Epithelial cell of esophagus (primary cell): Measurements from ENCODE around the gene TLR2.

Source experiments
- DNase-seq: peaks from one replicate; pipeline ENCODE4 v3.0.0; 2010; ENCODE audit warnings: low read depth
- H3K4me3 ChIP-seq: 2 replicates; pipeline ENCODE4 v1.5.1; 2011; ENCODE audit warnings: mild to moderate bottlenecking, low read length, control low read depth
- TF ChIP-seq, protein P1 (sequence below): IDR thresholded peaks from 2 replicates; pipeline ENCODE4 v1.5.1; 2011; ENCODE audit warnings: low read depth, mild to moderate bottlenecking, low read length, control low read depth, inconsistent platforms; ENCODE audit not compliant: insufficient read depth; ENCODE audit errors: missing control alignments

Gene TLR2, protein sequence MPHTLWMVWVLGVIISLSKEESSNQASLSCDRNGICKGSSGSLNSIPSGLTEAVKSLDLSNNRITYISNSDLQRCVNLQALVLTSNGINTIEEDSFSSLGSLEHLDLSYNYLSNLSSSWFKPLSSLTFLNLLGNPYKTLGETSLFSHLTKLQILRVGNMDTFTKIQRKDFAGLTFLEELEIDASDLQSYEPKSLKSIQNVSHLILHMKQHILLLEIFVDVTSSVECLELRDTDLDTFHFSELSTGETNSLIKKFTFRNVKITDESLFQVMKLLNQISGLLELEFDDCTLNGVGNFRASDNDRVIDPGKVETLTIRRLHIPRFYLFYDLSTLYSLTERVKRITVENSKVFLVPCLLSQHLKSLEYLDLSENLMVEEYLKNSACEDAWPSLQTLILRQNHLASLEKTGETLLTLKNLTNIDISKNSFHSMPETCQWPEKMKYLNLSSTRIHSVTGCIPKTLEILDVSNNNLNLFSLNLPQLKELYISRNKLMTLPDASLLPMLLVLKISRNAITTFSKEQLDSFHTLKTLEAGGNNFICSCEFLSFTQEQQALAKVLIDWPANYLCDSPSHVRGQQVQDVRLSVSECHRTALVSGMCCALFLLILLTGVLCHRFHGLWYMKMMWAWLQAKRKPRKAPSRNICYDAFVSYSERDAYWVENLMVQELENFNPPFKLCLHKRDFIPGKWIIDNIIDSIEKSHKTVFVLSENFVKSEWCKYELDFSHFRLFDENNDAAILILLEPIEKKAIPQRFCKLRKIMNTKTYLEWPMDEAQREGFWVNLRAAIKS

DNA sequence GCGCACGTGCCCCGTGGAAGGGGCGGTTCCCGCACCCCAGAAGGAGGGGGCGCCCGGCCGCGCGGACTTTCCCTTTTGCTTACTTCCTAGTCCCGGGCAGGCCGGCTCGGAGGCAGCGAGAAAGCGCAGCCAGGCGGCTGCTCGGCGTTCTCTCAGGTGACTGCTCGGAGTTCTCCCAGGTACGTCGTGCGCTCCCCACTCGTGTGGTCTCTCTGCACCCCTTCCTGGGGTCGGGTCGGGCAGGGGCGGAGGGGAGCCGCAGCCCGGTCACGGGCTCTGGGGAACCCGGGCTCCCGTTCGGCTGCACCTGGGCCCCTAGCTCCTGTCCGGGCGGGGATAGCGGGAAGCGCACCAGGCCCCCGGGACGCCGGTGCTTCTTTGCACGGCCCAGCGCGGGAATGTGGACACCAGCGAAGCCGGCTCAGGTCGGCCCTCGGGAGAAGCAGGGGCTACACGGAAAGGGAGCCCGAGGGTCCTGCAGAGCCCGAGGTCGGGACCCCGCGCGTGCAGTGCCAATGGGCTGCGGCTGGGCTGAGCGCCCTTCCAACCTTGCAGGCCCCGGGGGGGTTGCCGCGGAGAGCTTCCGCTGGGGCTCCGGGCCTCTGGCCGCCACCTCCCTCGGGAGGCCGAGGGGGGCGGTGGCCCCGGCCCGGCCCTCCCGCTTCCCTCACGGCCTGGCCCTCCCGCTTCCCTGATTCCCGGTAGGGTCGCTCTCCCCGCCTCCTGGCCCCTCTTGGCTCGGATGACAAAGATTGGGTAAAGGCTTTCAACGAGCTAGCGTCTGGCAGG lies at the start of gene TLR2:
Gene TLR2 (plus strand): TSS at position 99 of the 789 bp plus-strand sequence. CDS start 18,628 bp downstream, outside the sequence.
- peak within 1 kb of the TSS; percentile 51 for H3K4me3 ChIP-seq
- TF ChIP-seq, protein P1, sequence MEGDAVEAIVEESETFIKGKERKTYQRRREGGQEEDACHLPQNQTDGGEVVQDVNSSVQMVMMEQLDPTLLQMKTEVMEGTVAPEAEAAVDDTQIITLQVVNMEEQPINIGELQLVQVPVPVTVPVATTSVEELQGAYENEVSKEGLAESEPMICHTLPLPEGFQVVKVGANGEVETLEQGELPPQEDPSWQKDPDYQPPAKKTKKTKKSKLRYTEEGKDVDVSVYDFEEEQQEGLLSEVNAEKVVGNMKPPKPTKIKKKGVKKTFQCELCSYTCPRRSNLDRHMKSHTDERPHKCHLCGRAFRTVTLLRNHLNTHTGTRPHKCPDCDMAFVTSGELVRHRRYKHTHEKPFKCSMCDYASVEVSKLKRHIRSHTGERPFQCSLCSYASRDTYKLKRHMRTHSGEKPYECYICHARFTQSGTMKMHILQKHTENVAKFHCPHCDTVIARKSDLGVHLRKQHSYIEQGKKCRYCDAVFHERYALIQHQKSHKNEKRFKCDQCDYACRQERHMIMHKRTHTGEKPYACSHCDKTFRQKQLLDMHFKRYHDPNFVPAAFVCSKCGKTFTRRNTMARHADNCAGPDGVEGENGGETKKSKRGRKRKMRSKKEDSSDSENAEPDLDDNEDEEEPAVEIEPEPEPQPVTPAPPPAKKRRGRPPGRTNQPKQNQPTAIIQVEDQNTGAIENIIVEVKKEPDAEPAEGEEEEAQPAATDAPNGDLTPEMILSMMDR, result no peak
- peak; percentile 65 for DNase-seq

DNA sequence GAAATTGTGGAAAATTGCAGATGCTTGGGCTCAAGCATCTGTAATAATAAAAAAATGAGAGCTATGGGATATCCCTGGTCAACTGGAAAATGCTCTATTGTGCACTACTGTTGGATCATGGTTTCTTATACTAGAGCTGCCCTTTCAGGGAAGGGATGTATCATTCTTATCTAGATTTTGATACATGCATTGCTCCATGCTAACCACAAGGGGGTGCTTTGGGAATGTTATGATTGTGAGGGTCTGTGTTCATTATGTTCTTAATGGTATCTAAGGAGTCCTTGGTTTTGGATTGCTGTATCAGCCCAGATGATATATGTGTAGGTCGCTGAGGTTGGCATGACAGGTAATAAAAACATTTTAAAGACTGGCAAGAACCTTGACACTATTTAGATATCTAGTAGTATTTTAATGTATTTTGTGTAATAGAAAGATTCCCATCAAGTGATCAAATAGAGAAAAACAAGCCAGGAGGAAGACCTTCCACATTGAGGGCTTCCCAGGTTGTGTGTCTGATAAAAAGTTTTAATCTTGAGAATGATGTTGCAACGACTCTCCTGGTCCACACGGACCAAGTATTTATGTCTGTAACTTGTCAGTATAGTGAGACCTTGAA lies 49.2 kb upstream of the TLR2 start:
- TF ChIP-seq, protein P1, result peak; percentile 75
- no peak overlapping the region for H3K4me3 ChIP-seq
- peak; percentile 42 for DNase-seq

DNA sequence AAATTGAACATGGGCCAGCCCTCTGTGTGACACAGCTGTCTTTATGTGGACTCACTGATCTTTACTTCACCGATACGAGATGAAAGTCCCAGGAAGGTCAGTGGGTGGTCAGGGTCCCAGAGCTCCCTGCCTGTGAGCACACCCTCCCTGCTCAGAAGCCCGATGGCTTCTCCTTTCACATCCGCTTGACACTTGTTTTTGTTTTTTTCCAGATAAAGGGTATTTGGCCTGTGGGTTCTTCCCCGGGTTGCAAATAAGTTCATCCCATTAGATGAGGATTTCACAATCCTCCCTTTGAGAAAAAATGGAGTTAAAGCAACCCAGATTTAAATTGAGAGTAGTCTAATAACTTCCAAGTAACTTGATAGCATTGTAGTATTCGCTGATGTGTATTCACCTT lies 48.2 kb upstream of the TLR2 start:
- TF ChIP-seq, protein P1, result no peak
- DNase-seq, result no peak
- no peak overlapping the region for H3K4me3 ChIP-seq

DNA sequence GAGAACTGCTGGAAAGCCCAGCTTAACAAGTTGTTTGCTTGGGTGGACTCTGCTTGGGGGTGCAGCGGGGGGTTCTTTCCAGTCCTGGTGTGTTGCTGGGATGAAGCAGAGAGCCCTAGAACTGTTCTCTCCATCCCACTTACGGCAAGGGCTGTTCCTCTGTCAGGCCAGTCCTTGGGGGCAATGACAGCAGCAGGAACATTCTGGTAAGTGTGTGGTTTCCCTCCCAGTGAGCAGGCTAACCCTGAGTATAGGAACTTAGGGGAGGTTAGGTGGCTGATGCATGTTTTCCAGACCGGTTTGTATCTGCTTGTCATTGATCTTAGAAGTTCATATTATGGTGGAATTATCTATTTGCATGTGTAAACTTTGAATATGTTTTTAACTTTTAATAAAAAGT lies 46.9 kb upstream of the TLR2 start:
- DNase-seq, result no peak
- H3K4me3 ChIP-seq, result no peak overlapping the region
- TF ChIP-seq, protein P1, result no peak

DNA sequence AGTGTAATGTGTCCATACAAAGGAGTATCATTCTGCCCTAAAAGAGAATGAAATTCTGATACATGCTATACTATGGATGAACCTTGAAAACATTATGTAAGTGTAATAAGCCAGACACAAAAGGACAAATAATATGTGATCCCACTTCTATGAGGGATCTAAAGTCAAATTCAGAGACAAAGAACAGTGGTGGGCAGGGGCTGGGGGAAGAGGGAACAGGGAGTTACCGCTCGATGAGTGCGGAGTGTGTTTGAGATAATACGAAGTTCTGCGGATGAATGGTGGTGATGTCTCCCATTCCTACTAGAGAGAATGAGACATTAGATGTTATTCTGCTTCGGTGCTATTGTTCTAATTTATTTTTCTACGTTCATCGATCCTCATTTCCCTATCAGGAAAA lies 46.1 kb upstream of the TLR2 start:
- DNase-seq, result no peak
- TF ChIP-seq, protein P1, result no peak

DNA sequence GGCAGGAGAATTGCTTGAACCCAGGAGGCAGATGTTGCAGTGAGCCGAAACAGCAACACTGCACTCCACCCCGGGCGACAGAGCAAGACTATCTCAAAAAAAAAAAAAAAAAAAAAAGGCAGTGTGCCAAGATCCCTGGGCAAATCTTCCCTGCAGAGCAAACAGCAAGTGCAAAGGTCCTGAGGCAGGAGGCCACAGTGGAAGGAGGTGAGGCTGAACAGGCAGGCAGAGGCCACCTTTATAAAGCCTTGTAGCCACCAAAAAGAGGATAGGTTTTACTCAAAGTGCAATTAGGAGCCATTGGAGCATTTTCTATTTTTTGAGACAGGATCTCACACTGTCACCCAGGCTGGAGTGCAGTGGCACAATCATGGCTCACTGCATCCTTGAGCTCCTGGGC lies 45.1 kb upstream of the TLR2 start:
- no peak overlapping the region for H3K4me3 ChIP-seq
- no peak for DNase-seq
- TF ChIP-seq, protein P1, result no peak

More for the DNA sequence above, 46.1 kb upstream of the TLR2 start:
- H3K4me3 ChIP-seq, result no peak overlapping the region
